Tibial nerve (tissue), 4 donors: ENCODE data around the gene TOMM5. TPM values are rescaled to one million over a fixed set of nuclear protein-coding genes. Genes with fewer than 3 reads are reported as not detected.
A peak's percentile ranks its signal among the peaks of the same experiment; 100 is the strongest.
"Not testable (repeated sequence)": the region's sequence is repeated elsewhere in the genome, so short reads cannot be mapped to it uniquely, and the experiment has no call there.

Experiments
- DNase-seq, 2 donors: peaks; one replicate each; pipeline ENCODE4 v3.0.0-alpha.2; 2019; ENCODE audit warnings: low spot score in 2 of 2
- H3K27ac ChIP-seq, 4 donors: fragments of 200-600 bp; sonication (generic) in 3 of 4; one replicate each; pipeline ENCODE4 v1.5.1; 2017 to 2019; ENCODE audit warnings: mild to moderate bottlenecking in 1 of 4
- H3K27me3 ChIP-seq, 2 donors: fragments of 200-600 bp; sonication (generic) in 1 of 2; one replicate each; pipeline versions ENCODE4 v1.5.1 to v1.6.0; 2017 to 2019
- H3K36me3 ChIP-seq, 3 donors: fragments of 200-600 bp; sonication (generic); one replicate each; pipeline ENCODE4 v1.5.1; 2018 to 2019
- H3K4me1 ChIP-seq, 4 donors: fragments of 200-600 bp; sonication (generic) in 3 of 4; one replicate each; pipeline ENCODE4 v1.5.1; 2017 to 2019
- H3K4me3 ChIP-seq, 4 donors: fragments of 200-600 bp; sonication (generic) in 3 of 4; one replicate each; pipeline ENCODE4 v1.5.1; 2017 to 2019; ENCODE audit warnings: mild to moderate bottlenecking in 1 of 4, moderate library complexity in 1 of 4
- H3K9me3 ChIP-seq, 4 donors: fragments of 200-600 bp; sonication (generic) in 3 of 4; one replicate each; pipeline ENCODE4 v1.5.1; 2017 to 2019
- CTCF ChIP-seq, 5 experiments: fragments of 200-600 bp in 3 of 5; fragments of 450-650 bp in 2 of 5; sonication (generic) in 3 of 5; IDR thresholded peaks; one replicate each; pipeline ENCODE4 v1.5.1; 2016 to 2019; ENCODE audit warnings: antibody characterized with exemption in 5 of 5, mild to moderate bottlenecking in 3 of 5, moderate library complexity in 2 of 5
- EP300 ChIP-seq, 2 donors: sonication (generic); formaldehyde crosslinking; IDR thresholded peaks; one replicate each; pipeline ENCODE4 v1.6.1; 2017; ENCODE audit warnings: antibody characterized with exemption in 2 of 2, mild to moderate bottlenecking in 1 of 2
- POLR2A ChIP-seq, 2 donors: fragments of 450-650 bp; IDR thresholded peaks; one replicate each; pipeline ENCODE4 v1.6.1; 2017; ENCODE audit warnings: antibody characterized with exemption in 2 of 2, mild to moderate bottlenecking in 2 of 2, moderate library complexity in 2 of 2
- WGBS, 2 donors: methylation state at CpG; one replicate each; pipeline ENCODE4 v1.1.5; 2018; 5-methylcytosine and 5-hydroxymethylcytosine counted together
- total RNA-seq, 4 donors: library from RNA; depleted of rRNA; stranded (reverse); fragments of >200 nt; gene quantifications; one replicate each; pipeline ENCODE4 v1.1.0, GENCODE V29; 2016

Gene TOMM5
- total RNA-seq, 4 donors from 2014 or later, result 21.0 to 81.1 (median 63.7) TPM

GRCh38 chr9:37604296-37604695 lies 11.9 kb upstream of the TOMM5 start:
- Histone ChIP-seq H3K27ac (no peak overlapping the region), H3K27me3 (no peaks in the 10 kb centered on the region), H3K36me3 (no peaks in the 10 kb centered on the region), H3K4me1 (no peaks in the 10 kb centered on the region), H3K9me3 (no peaks in the 10 kb centered on the region), H3K4me3 (no peak overlapping the region)
- TF ChIP-seq EP300 (IDR thresholded peaks at IDR 0.05) (no peak), CTCF (IDR thresholded peaks at IDR 0.05) (no peak), POLR2A (IDR thresholded peaks at IDR 0.05) (no peak)
- WGBS, 2 donors, result 77 to 81% methylated on average over 1 of the region's 1 CpG
- no peak for DNase-seq

GRCh38 chr9:37602817-37603216 lies 10.4 kb upstream of the TOMM5 start:
- H3K4me3 ChIP-seq, result no peak overlapping the region
- peak in 1 of 2 donors; percentile 16 for DNase-seq
- 62 to 64% methylated on average over 5 of the region's 5 CpGs for WGBS, 2 donors

GRCh38 chr9:37602061-37602460 lies 9.7 kb upstream of the TOMM5 start:
- H3K9me3 ChIP-seq, H3K4me3 ChIP-seq, H3K27me3 ChIP-seq, H3K36me3 ChIP-seq, H3K27ac ChIP-seq, H3K4me1 ChIP-seq, DNase-seq: not testable (repeated sequence)
- WGBS, 2 donors, result 87 to 89% methylated on average over 4 of the region's 4 CpGs

More at GRCh38 chr9:37602817-37603216, 10.4 kb upstream of the TOMM5 start:
- Histone ChIP-seq H3K4me1 (no peaks in the 10 kb centered on the region), H3K27ac (no peak overlapping the region), H3K27me3 (no peaks in the 10 kb centered on the region), H3K9me3 (no peaks in the 10 kb centered on the region), H3K36me3 (no peaks in the 10 kb centered on the region)
- TF ChIP-seq CTCF (IDR thresholded peaks at IDR 0.05), result no peak
- no peak for TF ChIP-seq POLR2A (IDR thresholded peaks at IDR 0.05)
- TF ChIP-seq EP300 (IDR thresholded peaks at IDR 0.05), result peak in 1 of 2 donors; percentile 33

GRCh38 chr9:37596504-37596903 lies 4.1 kb upstream of the TOMM5 start:
- 35 to 52% methylated on average over 2 of the region's 2 CpGs for WGBS, 2 donors
- peaks cover 0 to 22% (median 12%) of the 10 kb centered on the region in 4 donors for H3K4me1 ChIP-seq

GRCh38 chr9:37593883-37594448 lies 1.6 kb upstream of the TOMM5 start:
- H3K4me1 ChIP-seq, result peaks cover 3 to 48% (median 22%) of the 10 kb centered on the region in 4 donors
- no peaks in the 10 kb centered on the region for H3K9me3 ChIP-seq
- no peaks in the 10 kb centered on the region for H3K27me3 ChIP-seq
- TF ChIP-seq POLR2A (IDR thresholded peaks at IDR 0.05), result no peak
- no peak for TF ChIP-seq CTCF (IDR thresholded peaks at IDR 0.05)
- TF ChIP-seq EP300 (IDR thresholded peaks at IDR 0.05), result no peak
- H3K4me3 ChIP-seq, result no peak overlapping the region
- no peak for DNase-seq
- H3K36me3 ChIP-seq, result peaks cover 0 to under 1% (median 0%) of the 10 kb centered on the region in 3 donors
- 83 to 84% methylated on average over 6 of the region's 6 CpGs for WGBS, 2 donors
- H3K27ac ChIP-seq, result no peak overlapping the region

More at GRCh38 chr9:37596504-37596903, 4.1 kb upstream of the TOMM5 start:
- Histone ChIP-seq H3K27ac (no peak overlapping the region), H3K27me3 (no peaks in the 10 kb centered on the region), H3K9me3 (no peaks in the 10 kb centered on the region), H3K36me3 (no peaks in the 10 kb centered on the region), H3K4me3 (no peak overlapping the region)
- no peak for DNase-seq
- TF ChIP-seq POLR2A (IDR thresholded peaks at IDR 0.05), result no peak

GRCh38 chr9:37587521-37587920 lies 4.9 kb downstream of the TOMM5 start:
- H3K4me3 ChIP-seq, result no peak overlapping the region
- peaks cover 0 to 61% (median 12%) of the 10 kb centered on the region in 3 donors for H3K36me3 ChIP-seq
- H3K4me1 ChIP-seq, result peaks cover 3 to 34% (median 11%) of the 10 kb centered on the region in 4 donors
- TF ChIP-seq EP300 (IDR thresholded peaks at IDR 0.05), result no peak
- no peak for TF ChIP-seq POLR2A (IDR thresholded peaks at IDR 0.05)
- no peak for TF ChIP-seq CTCF (IDR thresholded peaks at IDR 0.05)
- H3K27me3 ChIP-seq, result no peaks in the 10 kb centered on the region
- no peak overlapping the region for H3K27ac ChIP-seq
- DNase-seq, result no peak
- H3K9me3 ChIP-seq, result no peaks in the 10 kb centered on the region
- WGBS, 2 donors, result 77 to 86% methylated on average over 4 of the region's 4 CpGs
